Measurements from ENCODE around the gene TMEM185A.
A peak's percentile ranks its signal among the peaks of the same experiment; 100 is the strongest.
"Not testable (repeated sequence)": the region's sequence is repeated elsewhere in the genome, so short reads cannot be mapped to it uniquely, and the experiment has no call there.

The TMEM185A gene

DNA sequence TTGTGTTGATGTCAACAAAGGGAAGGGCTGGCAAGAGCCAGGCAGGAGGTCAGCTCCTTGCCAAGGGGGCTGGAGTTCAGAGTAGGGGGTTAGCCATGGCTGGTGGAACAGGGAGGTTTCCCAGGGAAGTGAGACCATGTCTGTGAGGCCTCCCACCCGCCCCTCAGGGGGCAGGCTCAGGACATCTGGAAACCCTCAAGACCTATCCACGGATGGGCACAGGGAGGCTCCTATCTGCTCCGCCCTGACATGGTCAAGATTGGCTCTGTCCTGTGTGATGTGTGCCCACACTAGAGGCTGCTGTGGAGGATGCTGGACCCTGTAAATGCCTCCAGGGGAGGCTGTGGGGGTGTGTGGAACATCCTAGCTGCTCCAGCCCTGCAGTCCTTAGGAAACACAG lies 8.0 kb upstream of the TMEM185A start:
- DNase-seq (ENCODE audit: low spot score in 2 of 2) (no peak), ATAC-seq (ENCODE audit: low read depth) (no peak)
- H3K4me3 Mint-ChIP-seq = no peak overlapping the region
- peaks cover 6% of the 10 kb centered on the region for H3K27me3 Mint-ChIP-seq
- no peaks in the 10 kb centered on the region for H3K36me3 Mint-ChIP-seq
- H3K9me3 Mint-ChIP-seq = no peaks in the 10 kb centered on the region
- no peak overlapping the region for H3K27ac Mint-ChIP-seq
- H3K4me1 Mint-ChIP-seq = no peaks in the 10 kb centered on the region

GRCh38 chrX:149638860-149639259 lies 7.3 kb upstream of the TMEM185A start:
- no peaks in the 10 kb centered on the region for H3K36me3 Mint-ChIP-seq
- ATAC-seq (ENCODE audit: low read depth) (no peak), DNase-seq (ENCODE audit: low spot score in 2 of 2) (no peak)
- H3K27me3 Mint-ChIP-seq = peaks cover 6% of the 10 kb centered on the region
- H3K4me3 Mint-ChIP-seq = no peak overlapping the region
- no peaks in the 10 kb centered on the region for H3K4me1 Mint-ChIP-seq
- no peak overlapping the region for H3K27ac Mint-ChIP-seq
- H3K9me3 Mint-ChIP-seq = no peaks in the 10 kb centered on the region

GRCh38 chrX:149633511-149633910 lies 1.9 kb upstream of the TMEM185A start:
- DNase-seq (ENCODE audit: low spot score in 2 of 2) = no peak
- Mint-ChIP-seq H3K4me3 (no peak overlapping the region), H3K4me1 (peaks cover 17% of the 10 kb centered on the region), H3K27ac (no peak overlapping the region), H3K9me3 (no peaks in the 10 kb centered on the region), H3K27me3 (peaks cover 4% of the 10 kb centered on the region), H3K36me3 (no peaks in the 10 kb centered on the region)
- ATAC-seq (ENCODE audit: low read depth) = no peak

- peak; percentile 12 for ATAC-seq (ENCODE audit: low read depth)
These were observed 835 bp downstream of the TMEM185A start for GRCh38 chrX:149630681-149631233.

DNA sequence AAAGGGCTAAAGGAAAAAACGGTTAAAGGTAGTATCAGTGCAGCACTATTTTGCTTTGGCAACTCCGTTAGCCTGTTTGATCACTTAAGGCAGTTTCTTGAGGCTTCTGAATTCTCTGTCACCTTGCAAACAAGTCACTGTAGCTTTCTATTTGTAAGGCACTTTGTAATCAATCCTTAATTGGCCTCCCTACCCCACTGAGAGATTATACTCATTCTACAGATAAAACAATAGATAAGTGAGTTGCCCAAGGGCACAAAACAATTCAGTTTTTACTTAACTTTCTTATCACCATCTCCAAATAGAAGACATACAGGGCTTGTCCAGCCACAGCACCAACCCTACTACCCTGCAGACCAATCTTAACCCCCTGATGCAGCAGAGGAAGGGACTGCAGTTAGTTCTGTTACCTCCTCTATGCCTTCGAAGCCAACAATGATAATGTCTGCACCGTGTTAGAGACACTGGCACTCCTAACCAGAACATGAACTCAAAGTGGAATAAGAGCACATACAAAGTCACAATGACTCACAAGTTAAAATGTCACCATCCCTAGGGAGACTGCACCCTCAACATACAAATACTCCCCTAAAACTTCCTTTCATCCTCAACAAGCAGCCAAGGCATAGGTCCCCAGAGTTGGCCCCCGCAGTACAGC lies 1.7 kb downstream of the TMEM185A start:
- Mint-ChIP-seq H3K9me3 (no peaks in the 10 kb centered on the region), H3K4me1 (peaks cover 36% of the 10 kb centered on the region), H3K36me3 (no peaks in the 10 kb centered on the region), H3K27ac (no peak overlapping the region), H3K27me3 (no peaks in the 10 kb centered on the region), H3K4me3 (peak overlapping the region; percentile 95)
- no peak for ATAC-seq (ENCODE audit: low read depth)
- no peak for DNase-seq (ENCODE audit: low spot score in 2 of 2)

More at GRCh38 chrX:149630681-149631233, 835 bp downstream of the TMEM185A start:
- H3K4me3 Mint-ChIP-seq = peak overlapping the region; percentile 95
- H3K27me3 Mint-ChIP-seq = peaks cover 4% of the 10 kb centered on the region
- DNase-seq (ENCODE audit: low spot score in 2 of 2) = no peak
- no peaks in the 10 kb centered on the region for H3K9me3 Mint-ChIP-seq
- no peaks in the 10 kb centered on the region for H3K36me3 Mint-ChIP-seq
- peak overlapping the region; percentile 69 for H3K27ac Mint-ChIP-seq
- peaks cover 34% of the 10 kb centered on the region for H3K4me1 Mint-ChIP-seq

GRCh38 chrX:149628768-149629167 lies 2.8 kb downstream of the TMEM185A start:
- DNase-seq (ENCODE audit: low spot score in 2 of 2) (no peak), ATAC-seq (ENCODE audit: low read depth) (no peak)
- H3K27me3 Mint-ChIP-seq = no peaks in the 10 kb centered on the region
- H3K4me1 Mint-ChIP-seq = peaks cover 41% of the 10 kb centered on the region
- H3K9me3 Mint-ChIP-seq = no peaks in the 10 kb centered on the region
- no peaks in the 10 kb centered on the region for H3K36me3 Mint-ChIP-seq
- no peak overlapping the region for H3K27ac Mint-ChIP-seq
- H3K4me3 Mint-ChIP-seq = no peak overlapping the region

DNA sequence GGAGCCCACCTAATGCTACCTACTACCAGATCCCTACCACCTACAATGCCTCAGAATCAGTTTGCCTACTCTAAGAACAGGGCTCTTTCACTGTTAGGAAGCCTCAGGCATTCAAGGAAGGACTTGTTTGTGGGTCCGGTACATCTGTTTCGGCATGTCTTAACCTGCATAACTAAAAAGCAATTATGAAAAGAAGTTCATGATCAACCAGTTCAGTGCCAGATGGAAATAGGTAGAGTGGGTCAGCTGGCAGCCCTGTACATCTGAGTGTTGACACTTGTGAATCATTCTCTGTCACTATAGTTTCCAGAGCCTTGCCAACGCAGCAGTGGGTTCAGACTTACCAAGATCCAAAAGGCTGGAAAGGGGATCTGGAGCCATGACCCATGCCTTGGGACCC lies 3.3 kb downstream of the TMEM185A start:
- Mint-ChIP-seq H3K9me3 (no peaks in the 10 kb centered on the region), H3K36me3 (no peaks in the 10 kb centered on the region), H3K4me3 (no peak overlapping the region), H3K27ac (no peak overlapping the region), H3K4me1 (peaks cover 41% of the 10 kb centered on the region), H3K27me3 (no peaks in the 10 kb centered on the region)
- no peak for ATAC-seq (ENCODE audit: low read depth)
- no peak for DNase-seq (ENCODE audit: low spot score in 2 of 2)

DNA sequence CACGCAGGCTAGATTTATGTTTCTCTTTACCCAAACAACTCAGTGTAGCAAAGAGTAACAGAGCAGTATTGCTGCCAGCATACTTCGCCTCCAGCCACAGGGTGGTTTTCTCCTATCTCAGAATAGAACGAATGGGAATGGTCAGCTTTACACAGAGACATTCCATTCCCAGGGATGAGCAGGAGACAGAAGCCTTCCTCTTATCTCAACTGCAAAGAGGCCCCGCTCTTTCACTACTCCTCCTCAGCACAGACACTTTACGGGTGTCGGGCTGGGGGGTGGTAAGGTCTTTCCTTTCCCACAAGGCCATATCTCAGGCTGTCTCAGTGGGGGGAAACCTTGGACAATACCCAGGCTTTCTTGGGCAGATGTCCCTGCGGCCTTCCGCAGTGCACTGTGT lies 4.8 kb downstream of the TMEM185A start:
- H3K36me3 Mint-ChIP-seq; H3K27ac Mint-ChIP-seq; H3K4me3 Mint-ChIP-seq; ATAC-seq (ENCODE audit: low read depth); H3K27me3 Mint-ChIP-seq; DNase-seq (ENCODE audit: low spot score in 2 of 2); H3K9me3 Mint-ChIP-seq: not testable (repeated sequence)
- H3K4me1 Mint-ChIP-seq = peaks cover 36% of the 10 kb centered on the region

DNA sequence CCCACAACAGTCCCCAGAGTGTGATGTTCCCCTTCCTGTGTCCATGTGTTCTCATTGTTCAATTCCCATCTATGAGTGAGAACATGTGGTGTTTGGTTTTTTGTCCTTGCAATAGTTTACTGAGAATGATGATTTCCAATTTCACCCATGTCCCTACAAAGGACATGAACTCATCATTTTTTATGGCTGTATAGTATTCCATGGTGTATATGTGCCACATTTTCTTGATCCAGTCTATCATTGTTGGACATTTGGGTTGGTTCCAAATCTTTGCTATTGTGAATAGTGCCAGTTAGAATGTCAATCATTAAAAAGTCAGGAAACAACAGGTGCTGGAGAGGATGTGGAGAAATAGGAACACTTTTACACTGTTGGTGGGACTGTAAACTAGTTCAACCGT lies 11.9 kb downstream of the TMEM185A start:
- H3K4me1 Mint-ChIP-seq; H3K36me3 Mint-ChIP-seq; DNase-seq (ENCODE audit: low spot score in 2 of 2); H3K27me3 Mint-ChIP-seq; ATAC-seq (ENCODE audit: low read depth); H3K9me3 Mint-ChIP-seq; H3K4me3 Mint-ChIP-seq; H3K27ac Mint-ChIP-seq: not testable (repeated sequence)

- Mint-ChIP-seq H3K36me3 (no peaks in the 10 kb centered on the region), H3K27ac (no peak overlapping the region), H3K9me3 (no peaks in the 10 kb centered on the region), H3K4me1 (no peaks in the 10 kb centered on the region), H3K4me3 (no peak overlapping the region), H3K27me3 (no peaks in the 10 kb centered on the region)
- ATAC-seq (ENCODE audit: low read depth) (no peak), DNase-seq (ENCODE audit: low spot score in 2 of 2) (no peak)
These were observed 12.7 kb downstream of the TMEM185A start for GRCh38 chrX:149618871-149619270.

GRCh38 chrX:149611623-149612175 lies 19.9 kb downstream of the TMEM185A start:
- Mint-ChIP-seq H3K4me1 (peaks cover 6% of the 10 kb centered on the region), H3K4me3 (no peak overlapping the region), H3K36me3 (peaks cover 4% of the 10 kb centered on the region), H3K27ac (peak overlapping the region; percentile 62), H3K9me3 (no peaks in the 10 kb centered on the region), H3K27me3 (no peaks in the 10 kb centered on the region)
- DNase-seq (ENCODE audit: low spot score in 2 of 2) (no peak), ATAC-seq (ENCODE audit: low read depth) (no peak)

DNA sequence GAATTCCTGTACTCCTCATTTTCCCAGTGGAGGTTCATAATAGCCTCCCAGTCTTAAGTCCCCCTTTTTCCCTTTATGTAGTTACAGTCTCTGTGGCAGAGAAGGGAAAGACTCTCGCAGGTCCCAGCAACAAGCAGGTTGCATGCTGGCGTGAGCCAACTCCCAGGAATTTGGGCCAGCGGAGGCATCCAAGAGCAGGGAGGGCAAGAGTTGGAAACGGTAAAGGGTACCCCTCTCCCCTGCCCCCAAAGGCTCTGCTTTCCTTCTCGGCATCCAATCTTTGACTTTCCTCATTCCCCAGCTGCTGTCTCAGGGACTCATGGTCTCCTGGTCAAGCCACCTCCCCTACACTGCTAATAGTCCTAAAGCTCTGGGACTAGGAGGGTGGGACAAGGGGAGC lies 21.1 kb downstream of the TMEM185A start:
- no peak overlapping the region for H3K27ac Mint-ChIP-seq
- no peaks in the 10 kb centered on the region for H3K9me3 Mint-ChIP-seq
- H3K4me3 Mint-ChIP-seq = no peak overlapping the region
- H3K36me3 Mint-ChIP-seq = peaks cover 9% of the 10 kb centered on the region
- H3K4me1 Mint-ChIP-seq = peaks cover 6% of the 10 kb centered on the region
- H3K27me3 Mint-ChIP-seq = no peaks in the 10 kb centered on the region
- no peak for DNase-seq (ENCODE audit: low spot score in 2 of 2)
- ATAC-seq (ENCODE audit: low read depth) = no peak

DNA sequence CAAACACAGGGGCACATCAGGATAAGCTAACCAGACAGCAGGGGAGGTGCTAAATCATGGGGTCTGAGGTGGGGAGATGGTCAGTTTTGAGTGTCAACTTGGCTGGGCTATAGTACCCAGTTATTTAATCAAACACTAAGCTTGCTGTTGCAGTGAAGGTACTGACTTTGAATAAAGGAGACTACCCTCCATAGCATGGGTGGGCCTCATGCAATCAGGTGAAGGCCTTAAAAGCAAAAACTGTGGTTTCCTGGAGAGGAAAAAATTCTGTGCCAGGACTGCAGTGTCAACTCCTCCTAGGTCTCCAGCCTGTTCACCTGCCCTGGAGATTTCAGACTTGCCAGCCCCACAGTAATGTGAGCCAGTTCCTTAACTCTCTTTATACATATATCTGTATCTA lies 23.9 kb downstream of the TMEM185A start:
- H3K4me1 Mint-ChIP-seq = peaks cover 2% of the 10 kb centered on the region
- no peak for ATAC-seq (ENCODE audit: low read depth)
- DNase-seq (ENCODE audit: low spot score in 2 of 2) = no peak
- peaks cover 22% of the 10 kb centered on the region for H3K36me3 Mint-ChIP-seq
- no peak overlapping the region for H3K27ac Mint-ChIP-seq
- no peaks in the 10 kb centered on the region for H3K9me3 Mint-ChIP-seq
- no peaks in the 10 kb centered on the region for H3K27me3 Mint-ChIP-seq
- no peak overlapping the region for H3K4me3 Mint-ChIP-seq

DNA sequence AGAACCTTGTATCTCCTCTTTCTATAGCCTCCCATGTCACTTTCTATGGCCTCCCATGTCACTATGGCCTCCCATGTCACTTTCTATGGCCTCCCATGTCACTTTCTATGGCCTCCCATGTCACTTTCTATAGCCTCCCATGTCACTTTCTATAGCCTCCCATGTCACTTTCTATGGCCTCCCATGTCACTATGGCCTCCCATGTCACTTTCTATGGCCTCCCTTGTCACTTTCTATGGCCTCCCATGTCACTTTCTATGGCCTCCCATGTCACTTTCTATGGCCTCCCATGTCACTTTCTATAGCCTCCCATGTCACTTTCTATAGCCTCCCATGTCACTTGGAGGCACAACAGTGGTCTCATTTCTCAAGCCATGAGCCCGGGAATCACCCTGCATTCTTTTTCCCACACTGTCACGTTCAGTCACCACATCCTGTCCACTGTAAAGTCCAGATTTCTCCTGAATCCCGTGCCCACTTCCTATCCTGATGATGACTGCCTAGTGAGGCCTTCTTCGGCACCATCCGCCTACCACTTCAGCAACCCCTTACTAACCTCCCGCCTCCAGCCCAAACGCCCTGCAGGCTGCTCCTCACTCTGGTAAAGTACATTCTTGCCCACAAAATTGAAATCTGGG lies 26.2 kb downstream of the TMEM185A start:
- peaks cover 22% of the 10 kb centered on the region for H3K36me3 Mint-ChIP-seq
- not testable (repeated sequence) for H3K4me1 Mint-ChIP-seq; ATAC-seq (ENCODE audit: low read depth); H3K27ac Mint-ChIP-seq; H3K4me3 Mint-ChIP-seq; DNase-seq (ENCODE audit: low spot score in 2 of 2); H3K9me3 Mint-ChIP-seq; H3K27me3 Mint-ChIP-seq

Measured in memory B cell (primary cell).